Caco-2 (cell line): ENCODE measurements around the gene PRTN3. TPM values are rescaled to one million over a fixed set of nuclear protein-coding genes. Genes with fewer than 3 reads are reported as not detected.
A peak's percentile ranks its signal among the peaks of the same experiment; 100 is the strongest.
"Not testable (repeated sequence)": the region's sequence is repeated elsewhere in the genome, so short reads cannot be mapped to it uniquely, and the experiment has no call there.

Experiments used
- BruUV-seq: library from RNA; stranded (reverse); fragments of 400-500 nt; replicated peaks from 2 replicates; lab custom pipeline; 2021; lab: Mats Ljungman, UMichigan
- CTCF ChIA-PET: fragments of 300-600 bp; sonication (Branson Sonifier 250); formaldehyde crosslinking; loops from one replicate; lab custom pipeline; 2022; ENCODE audit warnings: antibody characterized with exemption; lab: Charles Lee
- POLR2A ChIA-PET: fragments of 300-600 bp; sonication (Branson Sonifier 250); formaldehyde crosslinking; loops from one replicate; lab custom pipeline; 2022; ENCODE audit warnings: antibody characterized with exemption; lab: Charles Lee
- DNase-seq, 2 experiments: peaks; one replicate each; pipeline versions ENCODE4 v3.0.0 to v3.0.0-alpha.2; 2020 to 2022
- H3K27me3 ChIP-seq: replicated peaks from 2 replicates; pipeline ENCODE4 v1.6.0; 2011; ENCODE audit warnings: low read length; ENCODE audit not compliant: control insufficient read depth, insufficient read depth
- H3K36me3 ChIP-seq: 2 replicates; pipeline ENCODE4 v1.5.1; 2011; ENCODE audit warnings: low read length; ENCODE audit not compliant: control insufficient read depth, insufficient read depth
- H3K4me1 ChIP-seq: fragments of 250-450 bp; sonication (Bioruptor Pico); 2 replicates; pipeline ENCODE4 v1.5.1; 2020; ENCODE audit warnings: mild to moderate bottlenecking
- H3K4me3 ChIP-seq: 2 replicates; pipeline ENCODE4 v1.5.1; 2011; ENCODE audit warnings: low read depth, mild to moderate bottlenecking, control low read depth, low read length
- H3K9me3 ChIP-seq: fragments of 250-450 bp; sonication (Bioruptor Pico); 2 replicates; pipeline ENCODE4 v1.5.1; 2020; ENCODE audit warnings: mild to moderate bottlenecking, moderate library complexity
- H3K27ac Mint-ChIP-seq: one replicate; pipeline ENCODE4 v1.8.0; 2022; ENCODE audit warnings: mixed read lengths; ENCODE audit not compliant: unreplicated experiment
- H3K27me3 Mint-ChIP-seq: one replicate; pipeline ENCODE4 v1.8.0; 2022; ENCODE audit warnings: mixed read lengths; ENCODE audit not compliant: insufficient read depth, unreplicated experiment
- H3K36me3 Mint-ChIP-seq: one replicate; pipeline ENCODE4 v1.8.0; 2022; ENCODE audit warnings: mild to moderate bottlenecking, mixed read lengths; ENCODE audit not compliant: insufficient read depth, unreplicated experiment
- H3K4me1 Mint-ChIP-seq: one replicate; pipeline ENCODE4 v1.8.0; 2022; ENCODE audit warnings: low read depth, mixed read lengths; ENCODE audit not compliant: unreplicated experiment
- H3K4me3 Mint-ChIP-seq: one replicate; pipeline ENCODE4 v1.8.0; 2022; ENCODE audit warnings: mild to moderate bottlenecking, moderate library complexity, mixed read lengths; ENCODE audit not compliant: unreplicated experiment
- H3K9me3 Mint-ChIP-seq: one replicate; pipeline ENCODE4 v1.8.0; 2022; ENCODE audit warnings: mixed read lengths; ENCODE audit not compliant: unreplicated experiment
- CTCF ChIP-seq, 2 experiments: fragments of 200-600 bp in 1 of 2; IDR thresholded peaks; 1 replicate in 1 of 2; 2 replicates in 1 of 2; pipeline versions ENCODE4 v1.5.1 to v1.8.0; 2011 to 2022; ENCODE audit warnings: antibody characterized with exemption in 1 of 2, control low read depth in 1 of 2, inconsistent platforms in 1 of 2, low read depth in 1 of 2, low read length in 1 of 2, mild to moderate bottlenecking in 1 of 2, moderate library complexity in 1 of 2; ENCODE audit not compliant: insufficient read depth in 1 of 2, severe bottlenecking in 1 of 2, unreplicated experiment in 1 of 2
- intact Hi-C: fragments of 100-400 bp; cut with micrococcal nuclease; formaldehyde crosslinking; loops from one replicate; pipeline ENCODE4 v1.10.0; 2022; ENCODE audit not compliant: unreplicated experiment
- total RNA-seq: library from RNA; stranded (reverse); gene quantifications from 2 replicates; pipeline ENCODE4 v1.2.3, GENCODE V29; 2022

Gene PRTN3
- total RNA-seq, 1 experiment from 2014 or later: 0.29 TPM

- H3K36me3 Mint-ChIP-seq: peaks cover 38% of the 10 kb centered on the region
- intact Hi-C loops: no loop called here
- no peaks in the 10 kb centered on the region for H3K27me3 ChIP-seq
- H3K27ac Mint-ChIP-seq: no peak overlapping the region
- no peak overlapping the region for H3K4me3 ChIP-seq
- BruUV-seq: no TSS peak
- POLR2A ChIA-PET: no interaction called here
- H3K9me3 ChIP-seq: no peaks in the 10 kb centered on the region
- no peak for DNase-seq
- CTCF ChIA-PET: interaction anchor here (0.6 kb wide), 1 partner anchor 90 kb away, joined by 14 read pairs; no protein-coding TSS in a partner anchor
- no peak for TF ChIP-seq CTCF (IDR thresholded peaks at IDR 0.05; ENCODE audit: insufficient read depth in 1 of 2, low read depth in 1 of 2, low read length in 1 of 2, severe bottlenecking in 1 of 2, unreplicated experiment in 1 of 2)
- H3K36me3 ChIP-seq: peaks cover 2% of the 10 kb centered on the region
- no peaks in the 10 kb centered on the region for H3K4me1 Mint-ChIP-seq
- H3K4me3 Mint-ChIP-seq: no peak overlapping the region
- H3K4me1 ChIP-seq: peaks cover 1% of the 10 kb centered on the region; the same call in 1 of the 2 replicates
- H3K9me3 Mint-ChIP-seq: no peaks in the 10 kb centered on the region
- no peaks in the 10 kb centered on the region for H3K27me3 Mint-ChIP-seq
Observed at GRCh38 chr19:889662-890295, 49.0 kb downstream of the PRTN3 start.

- H3K36me3 Mint-ChIP-seq: peaks cover 38% of the 10 kb centered on the region
- ChIA-PET CTCF (no interaction called here), POLR2A (no interaction called here)
- no peaks in the 10 kb centered on the region for H3K4me1 ChIP-seq
- no peaks in the 10 kb centered on the region for H3K9me3 ChIP-seq
- BruUV-seq: no TSS peak
- intact Hi-C loops: no loop called here
- peak overlapping the region; percentile 66 for H3K27ac Mint-ChIP-seq
- no peak for TF ChIP-seq CTCF (IDR thresholded peaks at IDR 0.05; ENCODE audit: insufficient read depth in 1 of 2, low read depth in 1 of 2, low read length in 1 of 2, severe bottlenecking in 1 of 2, unreplicated experiment in 1 of 2)
- H3K27me3 Mint-ChIP-seq: no peaks in the 10 kb centered on the region
- H3K4me3 ChIP-seq: no peak overlapping the region
- H3K27me3 ChIP-seq: no peaks in the 10 kb centered on the region
- H3K9me3 Mint-ChIP-seq: no peaks in the 10 kb centered on the region
- peak overlapping the region; percentile 67 for H3K4me3 Mint-ChIP-seq
- H3K4me1 Mint-ChIP-seq: no peaks in the 10 kb centered on the region
- peaks cover 2% of the 10 kb centered on the region for H3K36me3 ChIP-seq
- DNase-seq: no peak
Observed at GRCh38 chr19:890831-891230, 50.0 kb downstream of the PRTN3 start.

- H3K9me3 ChIP-seq, BruUV-seq, H3K9me3 Mint-ChIP-seq, CTCF ChIA-PET, DNase-seq, H3K4me1 Mint-ChIP-seq, H3K36me3 ChIP-seq, intact Hi-C loops, H3K27me3 ChIP-seq, H3K4me1 ChIP-seq, H3K27me3 Mint-ChIP-seq, POLR2A ChIA-PET: not testable (repeated sequence)
- peak overlapping the region; percentile 99 for H3K27ac Mint-ChIP-seq
- H3K4me3 ChIP-seq: peak overlapping the region; percentile 84
- H3K4me3 Mint-ChIP-seq: peak overlapping the region; percentile 85
- H3K36me3 Mint-ChIP-seq: peaks cover 38% of the 10 kb centered on the region
Observed at GRCh38 chr19:891421-892200, 50.8 kb downstream of the PRTN3 start.
